Measurements from ENCODE around the gene BRD9. TPM values are rescaled to one million over a fixed set of nuclear protein-coding genes. Genes with fewer than 3 reads are reported as not detected.

BRD9 gene
- total and polyA plus RNA-seq, 2 donors (not counting 3 experiments of a cell fraction or from before 2014, with no cell fraction given) = 17.6 to 67.6 TPM

GRCh38 chr5:816176-816575, 76.4 kb downstream of the BRD9 start:
- no peak overlapping the region for H3K9ac ChIP-seq (replicated peaks; ENCODE audit: extremely low read depth, insufficient read depth, low read length)
- no peak for DNase-seq (ENCODE audit: low read depth, low spot score)
- H3K27me3 ChIP-seq (ENCODE audit: control insufficient read depth in 2 of 2, insufficient read depth in 2 of 2, low read length in 2 of 2) = no peaks in the 10 kb centered on the region
- no peak overlapping the region for H3K27ac ChIP-seq (ENCODE audit: insufficient read depth, low read depth, low read length)
- intact Hi-C loops (cut with micrococcal nuclease) = no loop called here
- no peak overlapping the region for H2AFZ ChIP-seq (ENCODE audit: low read depth, low read length)
- H3K4me1 ChIP-seq (ENCODE audit: control insufficient read depth, extremely low read depth, insufficient read depth, low read length) = no peaks in the 10 kb centered on the region
- ChIA-PET CTCF (no interaction called here), POLR2A (no interaction called here)
- no peak for FAIRE-seq
- no peaks in the 10 kb centered on the region for H3K9me1 ChIP-seq (replicated peaks; ENCODE audit: control insufficient read depth, extremely low read depth, insufficient read depth, low read length)
- H3K9me3 ChIP-seq (replicated peaks; ENCODE audit: control insufficient read depth, insufficient read depth, low read length) = no peaks in the 10 kb centered on the region
- no peaks in the 10 kb centered on the region for H4K20me1 ChIP-seq (replicated peaks; ENCODE audit: control insufficient read depth, extremely low read depth, insufficient read depth, low read length)
- H3K36me3 ChIP-seq (ENCODE audit: control insufficient read depth in 2 of 2, extremely low read depth in 1 of 2, insufficient read depth in 2 of 2, low read length in 2 of 2) = no peaks in the 10 kb centered on the region
- BruUV-seq (replicated peaks) = no TSS peak
- TF ChIP-seq CTCF (IDR thresholded peaks at IDR 0.05; ENCODE audit: extremely low read depth in 1 of 2, insufficient read depth in 1 of 2, low read depth in 1 of 2, low read length in 2 of 2) (no peak), MAX (IDR thresholded peaks at IDR 0.05; ENCODE audit: insufficient read depth, insufficient read length) (no peak), EZH2 (IDR thresholded peaks at IDR 0.05; ENCODE audit: borderline replicate concordance, low read depth, low read length, severe bottlenecking) (no peak), POLR2A (IDR thresholded peaks at IDR 0.05; ENCODE audit: low read depth, low read length) (no peak), FOS (IDR thresholded peaks at IDR 0.05; ENCODE audit: borderline replicate concordance, insufficient read depth, low read length) (no peak), JUN (IDR thresholded peaks at IDR 0.05; ENCODE audit: borderline replicate concordance, insufficient read depth, insufficient read length, low read depth) (no peak), POLR2AphosphoS5 (IDR thresholded peaks at IDR 0.05; ENCODE audit: insufficient read depth, low read depth, low read length) (no peak), GATA2 (IDR thresholded peaks at IDR 0.05; ENCODE audit: insufficient read depth, insufficient read length, low read depth, low read length) (no peak), MYC (IDR thresholded peaks at IDR 0.05; ENCODE audit: low read depth, low read length) (no peak)
- H3K79me2 ChIP-seq (ENCODE audit: control insufficient read depth, insufficient read depth, low read length) = no peaks in the 10 kb centered on the region
- H3K4me2 ChIP-seq (ENCODE audit: insufficient read depth, low read length) = no peak overlapping the region
- dilution Hi-C loops (cut with MboI; ENCODE audit: extremely low pct_ligation_motif_present, low sequenced_read_pairs) = no loop called here
- H3K4me3 ChIP-seq (replicated peaks in 1 of 3; ENCODE audit: insufficient read depth in 1 of 3, low read depth in 1 of 3, low read length in 3 of 3) = no peak overlapping the region

Data from endothelial cell of umbilical vein (primary cell).